GM21390 (cell line): Measurements from ENCODE around the gene TMEM255B.
"Not testable (repeated sequence)": the region's sequence is repeated elsewhere in the genome, so short reads cannot be mapped to it uniquely, and the experiment has no call there.

ENCODE experiments used
- ATAC-seq: cut with Tn5 transposase; IDR thresholded peaks from one replicate; pipeline ENCODE4 v1.9.1; 2021; ENCODE audit not compliant: unreplicated experiment

The TMEM255B gene

GRCh38 chr13:113748101-113748861, 10.7 kb upstream of the TMEM255B start:
- ATAC-seq = no peak

GRCh38 chr13:113748862-113749451, 10.1 kb upstream of the TMEM255B start:
- ATAC-seq = no peak

- ATAC-seq = no peak
Observed at GRCh38 chr13:113749507-113749906, 9.5 kb upstream of the TMEM255B start.

- ATAC-seq = no peak
Observed at GRCh38 chr13:113749967-113750366, 9.1 kb upstream of the TMEM255B start.

GRCh38 chr13:113750554-113751399, 8.2 kb upstream of the TMEM255B start:
- no peak for ATAC-seq

GRCh38 chr13:113751491-113751890, 7.5 kb upstream of the TMEM255B start:
- ATAC-seq = no peak

- ATAC-seq = not testable (repeated sequence)
Observed at GRCh38 chr13:113752211-113752986, 6.6 kb upstream of the TMEM255B start.

- no peak for ATAC-seq
Observed at GRCh38 chr13:113753171-113753570, 5.9 kb upstream of the TMEM255B start.

- ATAC-seq = no peak
Observed at GRCh38 chr13:113754242-113754641, 4.8 kb upstream of the TMEM255B start.

- ATAC-seq = no peak
Observed at GRCh38 chr13:113754691-113755090, 4.3 kb upstream of the TMEM255B start.

- no peak for ATAC-seq
Observed at GRCh38 chr13:113756441-113757097, 2.5 kb upstream of the TMEM255B start.

GRCh38 chr13:113759525-113760137, 605 bp downstream of the TMEM255B start:
- no peak for ATAC-seq

- ATAC-seq = no peak
Observed at GRCh38 chr13:113761136-113761535, 2.1 kb downstream of the TMEM255B start.

- ATAC-seq = no peak
Observed at GRCh38 chr13:113762075-113762474, 3.0 kb downstream of the TMEM255B start.

GRCh38 chr13:113762538-113762937, 3.5 kb downstream of the TMEM255B start:
- ATAC-seq = no peak

GRCh38 chr13:113763254-113763653, 4.2 kb downstream of the TMEM255B start:
- ATAC-seq = no peak

GRCh38 chr13:113763961-113764792, 5.2 kb downstream of the TMEM255B start:
- ATAC-seq = no peak

GRCh38 chr13:113764793-113765563, 6.0 kb downstream of the TMEM255B start:
- ATAC-seq = no peak

- ATAC-seq = no peak
Observed at GRCh38 chr13:113765564-113765910, 6.5 kb downstream of the TMEM255B start.
